H9 (cell line): ENCODE data around the gene OSR1. TPM values are rescaled to one million over a fixed set of nuclear protein-coding genes. Genes with fewer than 3 reads are reported as not detected.

Experiments used
- DNase-seq: peaks from one replicate; pipeline ENCODE4 v3.0.0-alpha.2; 2017
- H2AFZ ChIP-seq: one replicate; pipeline ENCODE4 v1.6.1; 2013; ENCODE audit warnings: mild to moderate bottlenecking, low read length, control low read depth, moderate library complexity
- H2AK5ac ChIP-seq: 2 replicates; pipeline ENCODE4 v1.6.1; 2013; ENCODE audit warnings: low read length, control low read depth, mixed read lengths; ENCODE audit not compliant: insufficient read length
- H2BK120ac ChIP-seq: one replicate; pipeline ENCODE4 v1.6.1; 2013; ENCODE audit warnings: low read depth, mild to moderate bottlenecking, low read length, control low read depth, inconsistent platforms; ENCODE audit not compliant: poor library complexity, severe bottlenecking
- H2BK12ac ChIP-seq: 2 replicates; pipeline ENCODE4 v1.6.1; 2013; ENCODE audit warnings: low read length, control low read depth, mixed read lengths, low read depth; ENCODE audit not compliant: insufficient read length
- H2BK15ac ChIP-seq: 2 replicates; pipeline ENCODE4 v1.6.1; 2013; ENCODE audit warnings: low read depth, low read length, control low read depth
- H2BK20ac ChIP-seq: one replicate; pipeline ENCODE4 v1.6.1; 2013; ENCODE audit warnings: low read depth, mild to moderate bottlenecking, low read length, control low read depth, inconsistent platforms; ENCODE audit not compliant: poor library complexity, severe bottlenecking
- H2BK5ac ChIP-seq: 2 replicates; pipeline ENCODE4 v1.6.1; 2013; ENCODE audit warnings: low read length, control low read depth, mixed read lengths; ENCODE audit not compliant: insufficient read length
- H3K14ac ChIP-seq: 2 replicates; pipeline ENCODE4 v1.6.1; 2013; ENCODE audit warnings: low read length, control low read depth; ENCODE audit not compliant: insufficient read depth
- H3K18ac ChIP-seq: 2 replicates; pipeline ENCODE4 v1.6.1; 2013; ENCODE audit warnings: low read depth, mild to moderate bottlenecking, mixed read lengths, low read length, control low read depth; ENCODE audit not compliant: insufficient read length
- H3K23ac ChIP-seq: 2 replicates; pipeline ENCODE4 v1.6.1; 2013; ENCODE audit warnings: low read length, control low read depth, mixed read lengths, low read depth; ENCODE audit not compliant: insufficient read length
- H3K23me2 ChIP-seq: 2 replicates; pipeline ENCODE4 v1.6.1; 2013; ENCODE audit warnings: low read depth, mild to moderate bottlenecking, mixed read lengths, low read length, control low read depth; ENCODE audit not compliant: insufficient read length, poor library complexity, severe bottlenecking
- H3K27ac ChIP-seq: 2 replicates; pipeline ENCODE4 v1.5.1; 2013; ENCODE audit warnings: low read length, control low read depth, mixed read lengths, low read depth; ENCODE audit not compliant: insufficient read length
- H3K27me3 ChIP-seq: 2 replicates; pipeline ENCODE4 v1.6.1; 2013; ENCODE audit warnings: low read length, control low read depth, inconsistent platforms; ENCODE audit not compliant: insufficient read depth
- H3K4ac ChIP-seq: 2 replicates; pipeline ENCODE4 v1.6.1; 2013; ENCODE audit warnings: low read depth, mild to moderate bottlenecking, control low read depth, inconsistent platforms, low read length, moderate library complexity
- H3K4me1 ChIP-seq: 2 replicates; pipeline ENCODE4 v1.6.1; 2013; ENCODE audit warnings: low read length, control low read depth, inconsistent platforms; ENCODE audit not compliant: insufficient read depth
- H3K4me2 ChIP-seq: 2 replicates; pipeline ENCODE4 v1.6.1; 2013; ENCODE audit warnings: low read length, control low read depth, mixed read lengths; ENCODE audit not compliant: insufficient read length, insufficient read depth
- H3K56ac ChIP-seq: 2 replicates; pipeline ENCODE4 v1.6.1; 2013; ENCODE audit warnings: low read depth, mild to moderate bottlenecking, mixed read lengths, low read length, control low read depth; ENCODE audit not compliant: insufficient read length
- H3K79me1 ChIP-seq: 2 replicates; pipeline ENCODE4 v1.6.1; 2013; ENCODE audit warnings: low read depth, mild to moderate bottlenecking, moderate library complexity, low read length, control low read depth, inconsistent platforms; ENCODE audit not compliant: insufficient read depth, poor library complexity, severe bottlenecking
- H3K79me2 ChIP-seq: 2 replicates; pipeline ENCODE4 v1.6.1; 2013; ENCODE audit warnings: low read length, control low read depth, inconsistent platforms; ENCODE audit not compliant: insufficient read depth
- H3K9ac ChIP-seq: 2 replicates; pipeline ENCODE4 v1.6.1; 2013; ENCODE audit warnings: low read length, control low read depth, mixed read lengths; ENCODE audit not compliant: insufficient read length; ENCODE audit errors: extremely low read depth
- H3K9me3 ChIP-seq: one replicate; pipeline ENCODE4 v1.6.1; 2013; ENCODE audit warnings: low read depth, low read length, inconsistent platforms; ENCODE audit not compliant: control insufficient read depth
- H3T11ph ChIP-seq: one replicate; pipeline ENCODE4 v1.6.1; 2013; ENCODE audit warnings: mild to moderate bottlenecking, low read length, control low read depth, inconsistent platforms
- H4K20me1 ChIP-seq: one replicate; pipeline ENCODE4 v1.6.1; 2013; ENCODE audit not compliant: control insufficient read depth, insufficient read length, insufficient read depth
- H4K5ac ChIP-seq: 2 replicates; pipeline ENCODE4 v1.6.1; 2013; ENCODE audit warnings: low read depth, mild to moderate bottlenecking, mixed read lengths, low read length, control low read depth; ENCODE audit not compliant: insufficient read length
- H4K8ac ChIP-seq: replicated peaks from 2 replicates; pipeline ENCODE4 v1.6.1; 2013; ENCODE audit warnings: low read length, control low read depth, mixed read lengths, low read depth; ENCODE audit not compliant: insufficient read length
- H4K91ac ChIP-seq: 2 replicates; pipeline ENCODE4 v1.6.1; 2013; ENCODE audit warnings: low read depth, mild to moderate bottlenecking, moderate library complexity, mixed read lengths, low read length, control low read depth; ENCODE audit not compliant: insufficient read length
- H3K27ac Mint-ChIP-seq, 3 experiments: 2 replicates in 2 of 3; 3 replicates in 1 of 3; pipeline ENCODE4 v1.8.0; 2020 to 2021; ENCODE audit warnings: mixed read lengths in 3 of 3, mild to moderate bottlenecking in 1 of 3, moderate library complexity in 1 of 3
- H3K27me3 Mint-ChIP-seq: 2 replicates; pipeline ENCODE4 v1.8.0; 2021; ENCODE audit warnings: low read depth, mild to moderate bottlenecking, moderate library complexity, mixed read lengths
- H3K36me3 Mint-ChIP-seq, 3 experiments: 2 replicates in 2 of 3; 3 replicates in 1 of 3; pipeline ENCODE4 v1.8.0; 2020 to 2021; ENCODE audit warnings: low read depth in 3 of 3, mixed read lengths in 3 of 3; ENCODE audit not compliant: insufficient read depth in 1 of 3
- H3K4me1 Mint-ChIP-seq, 2 experiments: 2 replicates each; pipeline ENCODE4 v1.8.0; 2020; ENCODE audit warnings: mixed read lengths in 2 of 2
- H3K4me3 Mint-ChIP-seq, 2 experiments: 2 replicates in 1 of 2; 3 replicates in 1 of 2; pipeline ENCODE4 v1.8.0; 2020 to 2021; ENCODE audit warnings: mild to moderate bottlenecking in 2 of 2, mixed read lengths in 2 of 2, moderate library complexity in 1 of 2
- H3K9me3 Mint-ChIP-seq, 2 experiments: 2 replicates in 1 of 2; 3 replicates in 1 of 2; pipeline ENCODE4 v1.8.0; 2020; ENCODE audit warnings: mild to moderate bottlenecking in 2 of 2, mixed read lengths in 2 of 2, moderate library complexity in 1 of 2
- WGBS: extraction: QIAGEN DNeasy Blood & Tissue Kit; methylation state at CpG from one replicate; pipeline ENCODE4 v1.1.7; 2013; ENCODE audit warnings: missing lambda C conversion rate, low lambda C conversion rate, mixed read lengths; ENCODE audit not compliant: insufficient read length; ENCODE audit errors: extremely low coverage; 5-methylcytosine and 5-hydroxymethylcytosine counted together
- total RNA-seq: library from RNA; stranded (reverse); gene quantifications from 2 replicates; pipeline ENCODE4 v1.2.1, GENCODE V29; 2021
- TF ChIP-seq, protein P1 (sequence below): fragments of 200-600 bp; sonication (generic); conservative IDR thresholded peaks from 3 replicates; pipeline ENCODE4 v1.8.0; 2021; ENCODE audit warnings: antibody characterized with exemption, mild to moderate bottlenecking

OSR1 gene
- total RNA-seq, 1 experiment from 2014 or later: 0.35 TPM

- Histone ChIP-seq H3K79me2 (no peaks in the 10 kb centered on the region), H3K23me2 (peaks cover 19% of the 10 kb centered on the region), H2BK15ac (no peak overlapping the region), H3K56ac (no peak overlapping the region), H3K4ac (no peak overlapping the region), H2BK20ac (no peak overlapping the region), H4K20me1 (no peaks in the 10 kb centered on the region), H2BK5ac (no peak overlapping the region), H2AK5ac (no peak overlapping the region), H4K8ac (no peak overlapping the region), H3K18ac (no peak overlapping the region), H4K91ac (no peak overlapping the region), H3K14ac (no peak overlapping the region), H2AFZ (no peak overlapping the region), H3K9me3 (no peaks in the 10 kb centered on the region), H3K27ac (no peak overlapping the region), H2BK120ac (no peak overlapping the region), H2BK12ac (no peak overlapping the region), H3K23ac (no peak overlapping the region), H3K79me1 (no peaks in the 10 kb centered on the region), H3K4me2 (peak overlapping the region; percentile 69), H3T11ph (no peak overlapping the region), H4K5ac (no peak overlapping the region), H3K27me3 (peaks cover 66% of the 10 kb centered on the region), H3K9ac (no peak overlapping the region), H3K4me1 (no peaks in the 10 kb centered on the region)
- H3K9me3 Mint-ChIP-seq: no peaks in the 10 kb centered on the region; a peak in 1 of 5 replicates
- no peaks in the 10 kb centered on the region for H3K36me3 Mint-ChIP-seq
- TF ChIP-seq, protein P1, sequence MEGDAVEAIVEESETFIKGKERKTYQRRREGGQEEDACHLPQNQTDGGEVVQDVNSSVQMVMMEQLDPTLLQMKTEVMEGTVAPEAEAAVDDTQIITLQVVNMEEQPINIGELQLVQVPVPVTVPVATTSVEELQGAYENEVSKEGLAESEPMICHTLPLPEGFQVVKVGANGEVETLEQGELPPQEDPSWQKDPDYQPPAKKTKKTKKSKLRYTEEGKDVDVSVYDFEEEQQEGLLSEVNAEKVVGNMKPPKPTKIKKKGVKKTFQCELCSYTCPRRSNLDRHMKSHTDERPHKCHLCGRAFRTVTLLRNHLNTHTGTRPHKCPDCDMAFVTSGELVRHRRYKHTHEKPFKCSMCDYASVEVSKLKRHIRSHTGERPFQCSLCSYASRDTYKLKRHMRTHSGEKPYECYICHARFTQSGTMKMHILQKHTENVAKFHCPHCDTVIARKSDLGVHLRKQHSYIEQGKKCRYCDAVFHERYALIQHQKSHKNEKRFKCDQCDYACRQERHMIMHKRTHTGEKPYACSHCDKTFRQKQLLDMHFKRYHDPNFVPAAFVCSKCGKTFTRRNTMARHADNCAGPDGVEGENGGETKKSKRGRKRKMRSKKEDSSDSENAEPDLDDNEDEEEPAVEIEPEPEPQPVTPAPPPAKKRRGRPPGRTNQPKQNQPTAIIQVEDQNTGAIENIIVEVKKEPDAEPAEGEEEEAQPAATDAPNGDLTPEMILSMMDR: peak; percentile 86
- H3K4me1 Mint-ChIP-seq: peaks cover 21 to 27% of the 10 kb centered on the region in 2 experiments
- peak; percentile 70 for DNase-seq
- H3K27ac Mint-ChIP-seq: no peak overlapping the region
- peaks cover 99% of the 10 kb centered on the region for H3K27me3 Mint-ChIP-seq
- peak overlapping the region; percentile 47 to 79 for H3K4me3 Mint-ChIP-seq
- no CpG with 5 or more reads among the region's 33 CpGs for WGBS
Observed at GRCh38 chr2:19362755-19363473, 4.5 kb upstream of the OSR1 start.
